KMS-11 (cell line): ENCODE measurements around the gene USP35.

Experiments used
- H2AFZ ChIP-seq: fragments of 200-600 bp; sonication (generic); 2 replicates; pipeline ENCODE4 v1.6.1; 2016; ENCODE audit warnings: antibody characterized with exemption, mixed run types, low read depth
- H3K27ac ChIP-seq: fragments of 200-600 bp; sonication (generic); 2 replicates; pipeline ENCODE4 v1.6.1; 2016; ENCODE audit warnings: mild to moderate bottlenecking, mixed run types
- H3K27me3 ChIP-seq: fragments of 200-600 bp; sonication (generic); 2 replicates; pipeline ENCODE4 v1.6.1; 2017; ENCODE audit warnings: mild to moderate bottlenecking, low read depth, mixed run types, moderate library complexity; ENCODE audit not compliant: insufficient read depth
- H3K36me3 ChIP-seq: fragments of 200-600 bp; sonication (generic); 2 replicates; pipeline ENCODE4 v1.6.1; 2017; ENCODE audit warnings: mild to moderate bottlenecking, mixed run types; ENCODE audit not compliant: insufficient read depth
- H3K4me1 ChIP-seq: fragments of 200-600 bp; sonication (generic); 2 replicates; pipeline ENCODE4 v1.6.1; 2016; ENCODE audit warnings: mild to moderate bottlenecking, low read depth, mixed run types; ENCODE audit not compliant: poor library complexity, severe bottlenecking
- H3K4me2 ChIP-seq: fragments of 200-600 bp; sonication (generic); 2 replicates; pipeline ENCODE4 v1.7.0; 2016; ENCODE audit warnings: mild to moderate bottlenecking, mixed run types
- H3K4me3 ChIP-seq: fragments of 200-600 bp; sonication (generic); IDR thresholded peaks from 2 replicates; pipeline ENCODE4 v1.6.1; 2017; ENCODE audit warnings: low read depth, low read length, mixed read lengths; ENCODE audit not compliant: insufficient read depth
- H3K79me2 ChIP-seq: fragments of 200-600 bp; sonication (generic); 2 replicates; pipeline ENCODE4 v1.6.1; 2016; ENCODE audit warnings: low read depth, mixed run types; ENCODE audit not compliant: insufficient read depth
- H3K9ac ChIP-seq: fragments of 200-600 bp; sonication (generic); 2 replicates; pipeline ENCODE4 v1.6.1; 2016; ENCODE audit warnings: mild to moderate bottlenecking, mixed run types
- H4K20me1 ChIP-seq: fragments of 200-600 bp; sonication (generic); 2 replicates; pipeline ENCODE4 v1.6.1; 2016; ENCODE audit warnings: mild to moderate bottlenecking, mixed run types; ENCODE audit not compliant: insufficient read depth
- CTCF ChIP-seq: fragments of 200-600 bp; sonication (generic); conservative IDR thresholded peaks from 2 replicates; pipeline ENCODE4 v1.6.1; 2017; ENCODE audit warnings: low read depth, mild to moderate bottlenecking, antibody characterized with exemption, low read length, moderate library complexity, mixed read lengths

USP35 gene

GRCh38 chr11:78208257-78209165 is 19.8 kb downstream of the USP35 start:
- TF ChIP-seq CTCF = no peak
- Histone ChIP-seq H3K36me3 (no peaks in the 10 kb centered on the region), H2AFZ (no peak overlapping the region), H3K4me3 (no peak overlapping the region), H3K4me1 (no peaks in the 10 kb centered on the region), H3K9ac (no peak overlapping the region), H3K4me2 (no peak overlapping the region), H4K20me1 (no peaks in the 10 kb centered on the region), H3K27me3 (no peaks in the 10 kb centered on the region), H3K27ac (no peak overlapping the region), H3K79me2 (no peaks in the 10 kb centered on the region)

DNA sequence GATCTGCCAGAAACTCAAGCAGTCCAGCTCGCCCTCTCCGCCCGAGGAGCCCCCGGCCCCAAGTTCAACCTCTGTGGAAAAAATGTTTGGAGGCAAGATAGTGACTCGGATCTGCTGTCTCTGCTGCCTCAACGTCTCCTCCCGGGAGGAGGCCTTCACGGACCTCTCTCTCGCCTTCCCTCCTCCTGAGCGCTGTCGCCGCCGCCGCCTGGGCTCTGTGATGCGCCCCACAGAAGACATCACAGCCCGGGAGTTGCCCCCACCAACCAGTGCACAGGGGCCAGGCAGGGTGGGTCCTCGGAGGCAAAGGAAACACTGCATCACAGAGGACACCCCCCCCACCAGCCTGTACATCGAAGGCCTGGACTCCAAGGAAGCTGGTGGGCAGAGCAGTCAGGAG is 20.8 kb downstream of the USP35 start:
- no peak for TF ChIP-seq CTCF
- no peaks in the 10 kb centered on the region for H4K20me1 ChIP-seq
- no peaks in the 10 kb centered on the region for H3K79me2 ChIP-seq
- no peak overlapping the region for H3K27ac ChIP-seq
- no peak overlapping the region for H2AFZ ChIP-seq
- H3K4me2 ChIP-seq = no peak overlapping the region
- no peak overlapping the region for H3K9ac ChIP-seq
- no peaks in the 10 kb centered on the region for H3K36me3 ChIP-seq
- H3K27me3 ChIP-seq = no peaks in the 10 kb centered on the region
- H3K4me1 ChIP-seq = no peaks in the 10 kb centered on the region
- no peak overlapping the region for H3K4me3 ChIP-seq

DNA sequence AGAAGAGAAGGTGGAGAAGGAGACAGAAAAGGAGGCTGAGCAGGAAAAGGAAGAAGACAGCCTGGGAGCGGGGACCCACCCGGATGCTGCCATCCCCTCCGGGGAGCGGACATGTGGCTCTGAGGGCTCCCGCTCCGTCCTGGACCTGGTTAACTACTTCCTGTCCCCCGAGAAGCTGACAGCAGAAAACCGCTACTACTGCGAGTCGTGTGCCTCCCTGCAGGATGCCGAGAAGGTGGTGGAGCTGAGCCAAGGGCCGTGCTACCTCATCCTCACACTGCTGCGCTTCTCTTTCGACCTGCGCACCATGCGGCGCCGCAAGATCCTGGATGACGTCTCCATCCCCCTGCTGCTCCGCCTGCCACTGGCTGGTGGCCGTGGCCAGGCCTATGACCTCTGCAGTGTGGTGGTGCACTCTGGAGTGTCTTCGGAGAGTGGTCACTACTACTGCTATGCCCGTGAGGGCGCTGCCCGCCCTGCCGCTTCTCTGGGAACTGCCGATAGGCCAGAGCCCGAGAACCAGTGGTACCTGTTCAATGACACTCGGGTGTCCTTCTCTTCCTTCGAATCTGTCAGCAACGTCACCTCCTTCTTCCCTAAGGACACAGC is 21.4 kb downstream of the USP35 start:
- no peak overlapping the region for H3K4me2 ChIP-seq

DNA sequence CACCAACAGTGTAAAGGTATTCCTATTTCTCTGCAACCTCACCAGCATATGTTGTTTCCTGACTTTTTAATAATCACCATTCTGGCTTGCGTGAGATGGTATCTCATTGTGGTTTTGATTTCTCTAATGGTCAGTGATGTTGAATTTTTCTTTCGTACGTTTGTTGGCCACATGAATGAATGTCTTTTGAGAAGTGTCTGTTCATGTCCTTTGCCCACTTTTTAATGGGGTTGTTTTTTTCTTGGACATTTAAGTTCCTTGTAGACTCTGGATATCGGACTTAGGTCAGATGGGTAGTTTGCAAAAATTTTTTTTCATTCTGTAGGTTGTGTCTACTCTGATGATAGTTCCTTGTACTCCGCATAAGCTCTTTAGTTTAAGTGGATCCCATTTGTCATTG is 22.8 kb downstream of the USP35 start:
- H3K36me3 ChIP-seq = no peaks in the 10 kb centered on the region
- TF ChIP-seq CTCF = no peak

More for the DNA sequence above, 21.4 kb downstream of the USP35 start:
- Histone ChIP-seq H3K9ac (no peak overlapping the region), H3K27me3 (no peaks in the 10 kb centered on the region), H3K27ac (no peak overlapping the region), H3K36me3 (no peaks in the 10 kb centered on the region), H3K4me3 (no peak overlapping the region), H3K79me2 (no peaks in the 10 kb centered on the region), H3K4me1 (no peaks in the 10 kb centered on the region), H2AFZ (no peak overlapping the region), H4K20me1 (no peaks in the 10 kb centered on the region)
- no peak for TF ChIP-seq CTCF

More for the DNA sequence above, 22.8 kb downstream of the USP35 start:
- Histone ChIP-seq H3K9ac (no peak overlapping the region), H2AFZ (no peak overlapping the region), H3K4me2 (no peak overlapping the region), H3K27me3 (no peaks in the 10 kb centered on the region), H3K4me3 (no peak overlapping the region), H3K79me2 (no peaks in the 10 kb centered on the region), H3K27ac (no peak overlapping the region), H3K4me1 (no peaks in the 10 kb centered on the region), H4K20me1 (no peaks in the 10 kb centered on the region)
